ENCODE results near the gene CSRNP2. TPM values are rescaled to one million over a fixed set of nuclear protein-coding genes. Genes with fewer than 3 reads are reported as not detected.

The CSRNP2 gene
- total RNA-seq, 1 donor from 2014 or later = 21.0 TPM

DNA sequence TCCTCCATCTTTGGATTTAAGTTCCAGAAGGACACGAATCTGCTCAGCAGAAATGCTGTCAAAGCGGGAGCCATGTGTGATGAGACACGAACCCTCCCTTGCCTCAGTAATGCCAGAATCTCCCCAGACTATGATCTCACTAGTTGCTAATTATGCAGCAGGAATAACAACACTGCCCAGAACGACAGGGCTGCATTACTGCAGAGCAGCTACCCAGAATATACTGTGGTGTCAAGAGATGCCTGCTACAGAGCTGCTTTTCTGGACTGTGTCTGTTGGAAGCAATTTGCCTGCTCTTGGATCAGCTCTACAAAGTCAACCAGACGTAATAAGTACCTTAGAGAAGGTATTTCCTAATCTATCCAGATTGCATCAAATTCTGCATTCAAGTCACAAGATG lies 5.5 kb downstream of the CSRNP2 start:
- peak; percentile 39 for DNase-seq

DNA sequence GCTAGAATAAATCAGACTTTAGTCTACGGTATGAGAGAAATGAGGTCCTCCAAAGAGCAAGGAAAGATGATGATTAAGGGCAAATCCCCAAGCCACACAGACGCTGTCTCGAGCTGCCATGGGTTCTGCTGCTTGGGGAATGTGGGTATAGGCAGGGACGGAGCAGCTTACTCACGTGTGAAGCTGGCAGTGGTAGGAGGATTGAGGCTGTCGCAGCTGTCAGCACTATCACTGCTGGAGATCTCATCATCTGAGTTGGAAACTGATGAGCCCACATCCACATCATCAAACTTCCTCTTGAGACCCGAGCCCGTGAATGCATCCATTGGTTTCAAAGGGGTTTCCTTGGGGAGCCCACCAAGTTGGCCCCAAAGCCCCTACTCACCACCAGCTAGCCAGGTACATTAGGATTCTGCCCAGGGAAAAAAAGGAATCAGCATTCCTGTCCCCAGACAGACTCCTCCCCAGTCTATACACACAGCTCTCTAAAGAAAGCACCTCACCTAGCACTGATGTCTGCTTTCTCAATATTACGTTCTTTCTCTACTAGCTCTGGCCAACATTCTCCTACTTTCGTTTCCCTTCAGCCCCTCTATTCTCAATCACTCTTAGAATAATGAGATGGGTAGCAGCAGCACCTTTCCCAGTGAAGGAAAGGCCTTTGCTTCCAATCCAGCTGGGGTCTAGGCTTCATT lies 7.0 kb downstream of the CSRNP2 start:
- DNase-seq = peak; percentile 32

- DNase-seq = no peak
Measured at GRCh38 chr12:51075390-51075789, 8.0 kb downstream of the CSRNP2 start.

GRCh38 chr12:51071663-51072062 lies 11.7 kb downstream of the CSRNP2 start:
- DNase-seq = peak; percentile 59

- DNase-seq = peak; percentile 44
Measured at GRCh38 chr12:51070004-51070403, 13.4 kb downstream of the CSRNP2 start.

DNA sequence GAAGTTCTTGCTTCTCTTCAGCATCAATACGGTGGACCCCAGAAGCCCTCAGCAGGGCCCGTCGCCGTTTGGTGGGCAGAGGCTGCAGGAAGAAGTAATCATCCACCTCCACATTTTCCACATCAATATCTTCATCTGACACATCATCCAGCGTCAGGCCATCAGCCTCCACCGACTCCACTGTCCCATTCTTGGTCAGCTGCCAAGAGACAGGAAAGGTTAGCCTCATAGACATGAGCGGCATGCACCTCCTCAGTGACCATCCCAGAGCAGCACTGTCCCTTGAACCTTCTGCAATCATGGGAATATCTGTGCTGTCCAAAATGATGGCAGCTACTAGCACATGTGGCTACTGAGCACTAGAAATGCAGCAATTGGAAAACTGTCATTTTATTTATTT lies 15.6 kb downstream of the CSRNP2 start:
- no peak for DNase-seq

DNA sequence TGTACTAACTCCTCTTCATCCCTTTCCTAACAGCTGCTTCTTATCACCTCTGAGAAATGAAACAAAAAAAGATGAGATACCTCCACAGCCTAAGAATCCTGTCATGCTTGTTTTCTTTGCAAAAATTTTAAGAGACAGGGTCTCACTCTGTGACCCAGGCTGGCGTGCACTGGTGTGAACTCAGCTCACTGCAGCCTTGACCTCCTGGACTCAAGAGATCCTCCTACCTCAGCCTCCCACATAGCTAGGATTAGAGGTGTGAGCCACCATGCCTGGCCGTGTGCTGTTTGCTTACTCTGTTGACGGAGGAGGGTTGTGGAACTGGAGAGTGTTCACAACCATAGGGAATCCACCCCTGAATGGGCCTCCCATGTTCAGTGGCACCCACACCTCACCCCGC lies 16.2 kb downstream of the CSRNP2 start:
- no peak for DNase-seq

DNA sequence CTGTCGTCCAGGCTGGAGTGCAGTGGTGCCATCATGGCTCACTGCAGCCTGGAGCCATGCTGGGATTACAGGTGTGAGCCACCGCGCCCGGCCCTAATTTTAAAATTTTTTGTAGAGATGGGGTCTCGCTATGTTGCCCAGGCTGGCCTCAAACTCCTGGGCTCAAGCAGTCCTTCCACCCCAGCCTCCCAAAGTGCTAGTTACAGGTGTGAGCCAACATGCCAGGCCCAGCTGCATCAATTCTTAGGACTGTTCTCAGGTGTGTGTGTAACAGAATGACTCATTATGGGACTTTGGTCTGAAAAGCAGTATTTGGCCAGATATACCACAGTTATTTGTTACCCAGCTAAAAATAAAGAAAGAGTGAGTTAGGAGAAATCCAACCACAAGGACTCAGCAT lies 17.9 kb downstream of the CSRNP2 start:
- no peak for DNase-seq

- no peak for DNase-seq
Measured at GRCh38 chr12:51062631-51063397, 20.6 kb downstream of the CSRNP2 start.

DNA sequence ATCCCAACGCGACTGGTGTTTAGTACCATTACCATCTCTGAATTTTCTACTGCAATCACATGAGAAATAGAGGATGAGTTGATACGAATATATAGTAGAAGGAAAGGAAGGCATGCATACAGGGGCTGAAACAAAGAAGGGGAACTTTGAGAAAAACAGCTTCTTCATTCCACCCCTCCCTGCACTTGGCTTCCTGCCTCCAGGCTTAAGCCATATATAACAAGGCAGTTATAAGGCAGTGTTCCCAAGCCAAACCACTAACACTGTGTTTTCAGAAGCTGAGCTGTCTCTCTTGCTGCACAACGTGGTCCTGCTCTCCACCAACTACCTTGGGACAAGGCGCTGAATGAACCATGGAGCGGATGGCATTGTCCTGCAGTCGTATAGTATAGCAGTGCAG lies 24.3 kb downstream of the CSRNP2 start:
- DNase-seq = no peak

- no peak for DNase-seq
Measured at GRCh38 chr12:51056242-51056641, 27.2 kb downstream of the CSRNP2 start.

- DNase-seq = no peak
Measured at GRCh38 chr12:51055060-51055459, 28.3 kb downstream of the CSRNP2 start.

DNA sequence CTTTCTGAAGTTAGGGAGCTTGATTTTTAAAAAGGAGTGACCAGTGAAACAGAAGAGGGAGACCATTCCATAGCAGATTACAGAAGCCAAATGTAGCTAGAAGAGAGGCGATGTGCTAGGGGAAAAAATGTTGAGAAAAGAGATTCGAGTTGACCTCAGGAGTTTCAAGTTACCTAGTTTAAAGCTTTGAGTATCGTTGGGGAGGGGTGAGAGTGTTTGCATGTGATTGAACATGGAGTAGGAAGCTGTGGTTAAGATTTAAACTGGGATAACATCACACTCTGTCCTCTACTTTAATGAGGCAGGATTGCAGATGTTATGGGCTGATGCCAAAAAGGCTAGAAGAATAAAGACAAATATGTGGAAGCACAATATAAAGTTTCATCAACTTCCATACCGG lies 31.6 kb downstream of the CSRNP2 start:
- DNase-seq = no peak

DNA sequence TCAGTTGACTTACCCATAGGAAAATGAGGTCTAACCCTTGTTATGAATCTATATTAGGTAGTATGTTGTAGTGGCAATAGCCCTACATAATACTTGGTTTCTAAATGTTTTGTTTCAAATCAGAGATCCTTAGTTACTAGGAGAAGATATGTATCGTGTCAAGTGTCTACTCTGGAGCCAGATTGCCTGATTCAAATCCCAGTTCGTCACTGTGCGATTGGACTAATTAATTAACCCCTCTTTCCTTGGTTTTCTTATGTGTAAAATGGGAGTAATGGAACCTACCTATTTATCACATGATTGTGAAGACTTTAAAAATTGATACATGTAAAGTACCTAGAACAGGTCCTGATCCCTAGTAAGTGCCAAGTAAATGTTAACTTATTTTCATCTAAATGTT lies 33.9 kb downstream of the CSRNP2 start:
- DNase-seq = no peak

- no peak for DNase-seq
Measured at GRCh38 chr12:51048661-51049251, 34.6 kb downstream of the CSRNP2 start.

- peak; percentile 99 for DNase-seq
Measured at GRCh38 chr12:51047655-51048540, 35.5 kb downstream of the CSRNP2 start, which contains the start of gene LETMD1. LETMD1 (plus strand) TSS chr12:51048327; CDS start chr12:51048357, 30 bp downstream.

GRCh38 chr12:51036279-51036678 lies 47.1 kb downstream of the CSRNP2 start:
- DNase-seq = no peak

GRCh38 chr12:51033457-51034089 lies 49.8 kb downstream of the CSRNP2 start:
- no peak for DNase-seq

DNA sequence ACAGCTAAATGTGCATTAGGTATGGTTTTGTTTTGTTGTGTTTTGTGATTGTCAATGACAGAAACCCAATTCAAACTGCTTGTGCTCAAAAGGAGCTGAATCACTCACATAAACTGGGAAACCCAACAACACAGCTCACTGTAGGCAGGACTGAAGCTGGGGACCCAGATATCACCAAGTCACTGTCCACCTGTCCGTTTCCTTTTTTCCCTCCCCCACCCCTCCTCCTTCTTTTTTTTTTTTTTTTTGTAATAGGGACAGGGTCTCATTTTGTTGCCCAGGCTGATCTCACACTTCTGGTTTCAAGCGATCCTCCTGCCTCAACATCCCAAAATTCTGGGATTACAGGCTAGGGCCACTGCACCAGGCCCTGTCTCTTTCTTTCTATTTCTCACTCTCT lies 50.3 kb downstream of the CSRNP2 start:
- no peak for DNase-seq

- no peak for DNase-seq
Measured at GRCh38 chr12:51028813-51029150, 54.6 kb downstream of the CSRNP2 start.

DNA sequence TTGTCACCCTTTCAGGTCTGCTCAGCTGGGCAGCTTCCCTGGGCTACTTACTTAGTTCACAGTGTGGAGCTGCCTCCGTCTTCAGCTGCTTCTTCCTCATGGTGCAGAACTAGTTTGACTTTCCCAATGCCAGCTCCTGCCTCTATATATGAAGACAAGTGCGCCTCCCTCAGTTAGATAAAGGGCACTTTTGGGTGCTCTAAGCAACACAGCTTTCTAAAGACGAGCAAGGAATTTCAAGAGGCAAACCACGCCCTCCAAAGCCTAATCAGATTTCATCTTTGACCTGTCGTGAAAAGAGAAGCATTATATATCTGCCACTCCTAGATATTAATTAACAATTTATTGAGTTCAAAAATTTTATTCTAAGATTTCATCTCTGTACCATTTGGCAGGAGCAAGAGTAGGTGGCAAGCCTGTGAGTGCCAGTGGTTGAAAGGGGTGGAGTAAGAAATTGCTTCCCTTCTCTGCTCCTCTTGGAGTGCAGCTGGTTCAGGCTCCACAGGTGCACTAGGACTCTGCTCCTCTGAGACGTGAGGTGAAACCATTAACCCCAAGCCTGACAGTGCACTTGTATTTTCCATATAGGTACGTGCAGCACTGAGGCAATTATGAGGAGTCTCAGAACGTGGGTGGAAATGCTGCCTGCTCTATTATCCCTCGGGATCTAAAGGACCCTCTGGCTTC lies 55.1 kb downstream of the CSRNP2 start:
- DNase-seq = peak; percentile 38

All from tongue (tissue), 2 donors.